IPS-NIHi7 (cell line): Measurements from ENCODE around the gene TSSK3.

Experiments
- DNase-seq: peaks from one replicate; pipeline ENCODE4 v3.0.0; 2012; ENCODE audit warnings: mixed read lengths; ENCODE audit errors: extremely low spot score

Gene TSSK3

GRCh38 chr1:32398401-32398800 lies 36.1 kb downstream of the TSSK3 start:
- no peak for DNase-seq

- no peak for DNase-seq
Observed at GRCh38 chr1:32399843-32400242, 37.5 kb downstream of the TSSK3 start.

DNA sequence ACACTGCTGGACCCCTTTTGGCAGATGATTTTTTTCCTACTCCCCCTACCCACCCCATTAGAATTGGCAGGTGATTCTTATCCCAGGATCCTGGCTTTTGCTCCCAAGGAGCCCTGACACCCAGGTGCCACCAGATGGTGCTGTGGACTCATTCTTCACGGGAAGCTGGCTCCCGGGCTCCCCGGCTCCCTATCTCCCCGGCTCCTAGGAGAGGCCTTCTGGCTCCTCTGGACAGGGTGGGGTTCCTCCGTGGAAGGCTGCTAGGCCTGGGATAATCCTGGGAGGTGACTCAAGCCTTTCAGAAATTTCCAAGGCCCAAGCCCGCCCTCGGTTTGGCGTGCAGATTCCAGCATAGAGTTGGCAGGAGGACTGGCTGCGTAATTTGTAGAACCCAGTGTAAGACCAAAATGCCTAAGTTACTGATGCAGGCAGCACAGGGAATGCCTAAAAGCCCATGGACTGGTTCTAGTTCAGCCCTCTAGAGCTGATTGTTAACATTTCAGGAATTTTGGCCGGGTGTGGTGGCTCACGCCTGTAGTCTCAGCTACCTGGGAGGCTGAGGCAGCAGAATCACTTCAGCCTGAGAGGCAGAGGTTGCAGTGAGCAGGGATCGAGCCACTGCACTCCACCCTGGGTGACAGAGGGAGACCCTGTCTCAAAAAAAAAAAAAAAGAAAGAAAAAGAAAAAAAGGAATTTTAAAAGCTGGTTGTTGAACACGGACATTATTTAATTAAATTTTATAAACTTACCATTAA lies 38.7 kb downstream of the TSSK3 start:
- DNase-seq = peak; percentile 94

- no peak for DNase-seq
Observed at GRCh38 chr1:32404946-32405345, 42.6 kb downstream of the TSSK3 start.

GRCh38 chr1:32405672-32406467 lies 43.5 kb downstream of the TSSK3 start:
- no peak for DNase-seq

DNA sequence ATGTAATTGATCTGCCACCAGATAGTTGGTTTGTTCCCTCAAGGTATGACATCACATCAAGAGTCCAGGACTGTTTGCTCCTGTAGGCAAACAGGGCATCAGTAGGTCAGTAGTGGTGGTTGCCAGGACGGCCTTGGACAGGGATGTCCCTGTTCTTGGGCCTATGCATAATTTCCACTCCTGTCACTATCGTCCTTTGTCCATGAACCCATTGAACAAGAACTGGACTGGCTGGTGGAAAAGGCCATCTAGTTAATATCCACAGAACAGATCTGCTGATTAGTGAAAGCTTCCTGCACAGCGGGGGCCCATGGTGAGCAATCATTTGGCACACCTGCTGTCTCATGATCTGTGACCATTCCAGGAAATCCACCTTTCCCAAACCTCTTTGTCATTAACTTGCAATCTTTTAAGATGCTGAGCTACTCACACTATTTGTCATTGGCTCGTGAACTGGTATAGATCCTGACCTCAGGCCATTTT lies 44.3 kb downstream of the TSSK3 start:
- no peak for DNase-seq

- no peak for DNase-seq
Observed at GRCh38 chr1:32411261-32411660, 48.9 kb downstream of the TSSK3 start.

DNA sequence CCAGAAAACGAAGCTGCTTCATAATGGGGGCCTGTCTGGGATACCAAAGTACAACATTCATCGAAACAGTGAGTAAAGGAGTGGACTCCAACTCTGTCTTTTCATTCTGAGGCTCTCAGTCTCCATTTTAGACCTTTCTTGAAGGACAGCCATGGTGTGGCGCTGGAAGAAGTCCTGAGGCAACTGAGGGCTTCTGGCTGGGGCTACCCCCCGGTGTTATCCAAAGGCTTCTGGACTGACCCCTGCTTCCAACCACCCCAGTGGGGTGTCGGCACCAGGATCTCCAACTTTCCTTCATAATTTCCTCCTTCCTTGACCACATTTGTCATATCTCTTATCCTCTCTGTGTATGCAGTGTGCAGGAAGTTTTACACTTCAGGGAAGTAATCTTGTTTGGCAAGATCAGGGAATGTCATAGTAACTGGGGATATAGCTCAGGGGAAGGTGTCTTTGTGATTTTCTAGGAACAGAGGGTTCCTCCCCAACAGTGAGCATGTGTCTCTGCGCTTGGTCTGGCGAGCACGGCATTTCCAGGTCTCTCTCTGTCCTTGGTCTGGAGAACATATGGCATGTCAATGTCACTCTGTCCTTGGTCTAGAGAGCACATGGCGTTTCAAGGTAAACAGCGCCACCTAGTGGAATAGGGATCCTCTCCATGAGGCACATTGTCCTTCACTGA lies 51.3 kb downstream of the TSSK3 start:
- DNase-seq = peak; percentile 60
